H1 (cell line): ENCODE results near the gene DES. TPM values are rescaled to one million over a fixed set of nuclear protein-coding genes. Genes with fewer than 3 reads are reported as not detected.

Experiments
- CTCF ChIA-PET: fragments of 300-600 bp; sonication (Branson Sonifier 250); formaldehyde crosslinking; loops from one replicate; lab custom pipeline; 2021; ENCODE audit not compliant: partially characterized antibody; lab: Charles Lee
- POLR2A ChIA-PET: fragments of 300-600 bp; sonication (Branson Sonifier 250); formaldehyde crosslinking; loops from one replicate; lab custom pipeline; 2021; ENCODE audit warnings: inconsistent platforms; ENCODE audit not compliant: partially characterized antibody; lab: Charles Lee
- DNase-seq, 2 experiments: peaks; one replicate each; pipeline versions ENCODE4 v3.0.0 to v3.0.0-alpha.2; 2010 to 2022; ENCODE audit warnings: low spot score in 2 of 2, low read depth in 1 of 2, mixed read lengths in 1 of 2
- FAIRE-seq: peaks from 2 replicates; lab custom pipeline; 2011; peaks lifted over from hg19 to GRCh38; lab: Jason Lieb, UNC
- H2AFZ ChIP-seq: 2 replicates; pipeline ENCODE4 v1.8.1; 2012; ENCODE audit warnings: low read length, inconsistent platforms
- H2AK5ac ChIP-seq: 2 replicates; pipeline ENCODE4 v1.6.1; 2013; ENCODE audit warnings: low read depth, low read length
- H2BK120ac ChIP-seq: replicated peaks from 2 replicates; pipeline ENCODE3; 2013; ENCODE audit warnings: low read depth, low read length, inconsistent platforms
- H2BK12ac ChIP-seq: 2 replicates; pipeline ENCODE4 v1.6.1; 2013; ENCODE audit warnings: low read depth, low read length
- H2BK15ac ChIP-seq: 2 replicates; pipeline ENCODE4 v1.6.1; 2013; ENCODE audit warnings: low read length
- H2BK20ac ChIP-seq: 2 replicates; pipeline ENCODE4 v1.6.1; 2013; ENCODE audit warnings: low read length
- H2BK5ac ChIP-seq: 2 replicates; pipeline ENCODE4 v1.6.1; 2013; ENCODE audit warnings: low read depth, low read length
- H3K14ac ChIP-seq: 2 replicates; pipeline ENCODE4 v1.6.1; 2013; ENCODE audit warnings: inconsistent platforms; ENCODE audit not compliant: insufficient read length
- H3K18ac ChIP-seq: 2 replicates; pipeline ENCODE4 v1.6.1; 2013; ENCODE audit warnings: low read length; ENCODE audit errors: extremely low read depth
- H3K23ac ChIP-seq: 2 replicates; pipeline ENCODE4 v1.6.1; 2013; ENCODE audit warnings: inconsistent platforms; ENCODE audit not compliant: insufficient read length
- H3K23me2 ChIP-seq: 2 replicates; pipeline ENCODE4 v1.6.1; 2013; ENCODE audit warnings: low read depth, low read length
- H3K27ac ChIP-seq: 2 replicates; pipeline ENCODE4 v1.6.1; 2011; ENCODE audit warnings: low read depth, low read length, inconsistent platforms
- H3K27me3 ChIP-seq, 4 experiments: replicated peaks in 1 of 4; 1 replicate in 1 of 4; 2 replicates in 3 of 4; pipeline versions ENCODE4 v1.6.1 to v1.8.1; 2011 to 2013; ENCODE audit warnings: low read length in 3 of 4, mild to moderate bottlenecking in 3 of 4, inconsistent platforms in 2 of 4, mixed read lengths in 2 of 4, moderate library complexity in 1 of 4; ENCODE audit not compliant: control insufficient read depth in 3 of 4, insufficient read depth in 3 of 4; ENCODE audit errors: extremely low read depth in 1 of 4
- H3K36me3 ChIP-seq, 4 experiments: 2 replicates each; pipeline versions ENCODE4 v1.6.1 to v1.8.1; 2011 to 2013; ENCODE audit warnings: mild to moderate bottlenecking in 4 of 4, low read length in 3 of 4, moderate library complexity in 2 of 4, control low read depth in 1 of 4, inconsistent platforms in 1 of 4; ENCODE audit not compliant: insufficient read depth in 4 of 4, control insufficient read depth in 2 of 4
- H3K4ac ChIP-seq: replicated peaks from 2 replicates; pipeline ENCODE3; 2013; ENCODE audit warnings: low read length, low read depth, mixed read lengths, inconsistent platforms; ENCODE audit not compliant: insufficient read length
- H3K4me1 ChIP-seq, 4 experiments: replicated peaks in 1 of 4; 1 replicate in 1 of 4; 2 replicates in 3 of 4; pipeline versions ENCODE4 v1.6.1 to v1.8.1; 2011 to 2013; ENCODE audit warnings: low read length in 3 of 4, inconsistent platforms in 2 of 4, mixed read lengths in 1 of 4; ENCODE audit not compliant: insufficient read depth in 4 of 4, control insufficient read depth in 3 of 4
- H3K4me2 ChIP-seq, 2 experiments: 2 replicates each; pipeline versions ENCODE4 v1.6.1 to v1.8.1; 2011 to 2013; ENCODE audit warnings: low read depth in 2 of 2, low read length in 2 of 2, control low read depth in 1 of 2, inconsistent platforms in 1 of 2, mild to moderate bottlenecking in 1 of 2; ENCODE audit not compliant: insufficient read depth in 1 of 2
- H3K4me3 ChIP-seq, 4 experiments: fragments of 200-600, 300-600 bp in 1 of 4; sonication (generic), shearing (Covaris generic), sonication (Bioruptor Twin) in 1 of 4; 2 replicates each; pipeline versions ENCODE4 v1.5.1 to v1.8.1; 2011 to 2016; ENCODE audit warnings: low read length in 4 of 4, low read depth in 3 of 4, control low read depth in 2 of 4, inconsistent platforms in 2 of 4, mild to moderate bottlenecking in 2 of 4, mixed read lengths in 1 of 4, moderate library complexity in 1 of 4; ENCODE audit not compliant: insufficient read depth in 2 of 4; ENCODE audit errors: extremely low read depth in 1 of 4
- H3K56ac ChIP-seq: replicated peaks from 2 replicates; pipeline ENCODE3; 2013; ENCODE audit warnings: low read depth, mild to moderate bottlenecking, mixed read lengths, low read length, inconsistent platforms; ENCODE audit not compliant: insufficient read length
- H3K79me1 ChIP-seq: 2 replicates; pipeline ENCODE4 v1.6.1; 2013; ENCODE audit warnings: low read depth, low read length, control low read depth
- H3K79me2 ChIP-seq, 2 experiments: 2 replicates each; pipeline versions ENCODE4 v1.6.1 to v1.8.1; 2012 to 2013; ENCODE audit warnings: low read length in 2 of 2, mild to moderate bottlenecking in 2 of 2, inconsistent platforms in 1 of 2; ENCODE audit not compliant: insufficient read depth in 2 of 2, control insufficient read depth in 1 of 2
- H3K9ac ChIP-seq, 4 experiments: replicated peaks in 1 of 4; 1 replicate in 1 of 4; 2 replicates in 3 of 4; pipeline versions ENCODE4 v1.6.1 to v1.8.1; 2011 to 2013; ENCODE audit warnings: low read depth in 3 of 4, low read length in 3 of 4, control low read depth in 2 of 4, mild to moderate bottlenecking in 2 of 4, moderate library complexity in 2 of 4, inconsistent platforms in 1 of 4; ENCODE audit errors: extremely low read depth in 1 of 4
- H3K9me3 ChIP-seq, 2 experiments: 2 replicates each; pipeline versions ENCODE4 v1.6.1 to v1.8.1; 2012 to 2013; ENCODE audit warnings: mild to moderate bottlenecking in 2 of 2, moderate library complexity in 2 of 2, control low read depth in 1 of 2, inconsistent platforms in 1 of 2, low read depth in 1 of 2, low read length in 1 of 2, mixed read lengths in 1 of 2; ENCODE audit not compliant: insufficient read depth in 2 of 2
- H4K20me1 ChIP-seq, 2 experiments: replicated peaks in 1 of 2; 2 replicates each; pipeline versions ENCODE3 to v1.8.1; 2011 to 2013; ENCODE audit warnings: inconsistent platforms in 2 of 2, low read length in 2 of 2, mild to moderate bottlenecking in 1 of 2; ENCODE audit not compliant: insufficient read depth in 2 of 2, control insufficient read depth in 1 of 2
- H4K5ac ChIP-seq: 2 replicates; pipeline ENCODE4 v1.6.1; 2013; ENCODE audit warnings: low read length, low read depth, mixed read lengths, inconsistent platforms; ENCODE audit not compliant: insufficient read length
- H4K8ac ChIP-seq: 2 replicates; pipeline ENCODE4 v1.8.0; 2013; ENCODE audit warnings: mild to moderate bottlenecking, moderate library complexity, low read length, inconsistent platforms; ENCODE audit not compliant: insufficient read depth; ENCODE audit errors: extremely low read depth
- H4K91ac ChIP-seq: replicated peaks from 2 replicates; pipeline ENCODE3; 2013; ENCODE audit warnings: low read length, mixed read lengths, inconsistent platforms; ENCODE audit not compliant: insufficient read length
- BCL11A ChIP-seq, 2 experiments: IDR thresholded peaks; one replicate each; pipeline ENCODE4 v1.6.1; 2011; ENCODE audit warnings: low read depth in 2 of 2, low read length in 2 of 2, mild to moderate bottlenecking in 2 of 2
- CBX5 ChIP-seq: fragments of 300-800, 300-1000 bp; sonication (generic); IDR thresholded peaks from 2 replicates; pipeline ENCODE4 v1.7.1; 2016; ENCODE audit warnings: antibody characterized with exemption, low read length, low read depth
- EZH2 ChIP-seq: fragments of 200-600 bp; sonication (generic); IDR thresholded peaks from 2 replicates; pipeline ENCODE4 v1.7.1; 2012; ENCODE audit warnings: low read depth, mild to moderate bottlenecking, moderate library complexity, low read length, inconsistent platforms; ENCODE audit not compliant: severe bottlenecking
- JUN ChIP-seq: IDR thresholded peaks from 2 replicates; pipeline ENCODE4 v1.6.1; 2011; ENCODE audit warnings: low read depth, mild to moderate bottlenecking, improper control_type of control experiment, low read length
- KDM5A ChIP-seq: fragments of 200-600 bp; IDR thresholded peaks from 2 replicates; pipeline ENCODE4 v1.7.1; 2012; ENCODE audit warnings: mild to moderate bottlenecking, low read length, inconsistent platforms, mixed read lengths
- PHF8 ChIP-seq: fragments of 200-600 bp; sonication (generic); conservative IDR thresholded peaks from 2 replicates; pipeline ENCODE4 v1.7.1; 2012; ENCODE audit warnings: low read depth, mild to moderate bottlenecking, inconsistent platforms, low read length, moderate library complexity
- RNF2 ChIP-seq: fragments of 200-900, 300-1000 bp; sonication (generic); IDR thresholded peaks from 2 replicates; pipeline ENCODE4 v1.7.1; 2016; ENCODE audit warnings: borderline replicate concordance, low read depth, mild to moderate bottlenecking, antibody characterized with exemption, low read length; ENCODE audit not compliant: poor library complexity, severe bottlenecking; ENCODE audit errors: missing control alignments
- SP2 ChIP-seq: IDR thresholded peaks from 2 replicates; pipeline ENCODE4 v1.6.1; 2012; ENCODE audit warnings: mild to moderate bottlenecking, low read length, inconsistent platforms
- TAF7 ChIP-seq: optimal IDR thresholded peaks from 2 replicates; pipeline ENCODE3; 2011; ENCODE audit warnings: low read depth, mild to moderate bottlenecking, inconsistent platforms, low read length, moderate library complexity, borderline replicate concordance
- USF2 ChIP-seq: IDR thresholded peaks from 2 replicates; pipeline ENCODE4 v1.6.1; 2011; ENCODE audit warnings: low read length, improper control_type of control experiment
- polyA plus RNA-seq, 7 experiments: library from polyadenylated mRNA; depleted of rRNA in 3 of 7; stranded (reverse) in 5 of 7; unstranded in 2 of 7; fragments of >200 nt in 5 of 7; fragments of 200-250 nt in 2 of 7; gene quantifications; 1 replicate in 5 of 7; 2 replicates in 1 of 7; 4 replicates in 1 of 7; pipeline versions ENCODE4 v1.2.1 to v1.2.3, GENCODE V29; 2011 to 2013; ENCODE audit warnings: missing spikeins in 2 of 7, mixed read lengths in 2 of 7
- total RNA-seq: library from RNA; stranded (reverse); fragmentation: NEBNext Ultra II Directional; extraction: Animal tissue kit (Norgen Biotek cat#: 25700); gene quantifications from 2 replicates; pipeline ENCODE4 v1.2.1, GENCODE V29; 2021

The DES gene
- total and polyA plus RNA-seq, 2 of the 8 experiments (the other 6 are each of a cell fraction or from before 2014, with no cell fraction given), result 1.8 to 4.3 TPM

GRCh38 chr2:219428469-219428868 is 10.3 kb downstream of the DES start:
- no peak overlapping the region for H4K91ac ChIP-seq
- no peak overlapping the region for H4K5ac ChIP-seq
- H3K4me2 ChIP-seq, result no peak overlapping the region
- no peak overlapping the region for H2BK5ac ChIP-seq
- H3K79me1 ChIP-seq, result no peaks in the 10 kb centered on the region
- H3K4me3 ChIP-seq, result no peak overlapping the region
- H3K36me3 ChIP-seq, result no peaks in the 10 kb centered on the region
- no peak overlapping the region for H3K14ac ChIP-seq
- H3K27me3 ChIP-seq, result 0 out of 7 replicates have a peak, but pooled peaks cover 0 to 3% (median 2%) of the 10 kb centered on the region in 4 experiments
- H3K23ac ChIP-seq, result no peak overlapping the region
- ChIA-PET CTCF (interaction anchor here (1.1 to 88.6 kb wide), 4 partner anchors 9 to 61 kb away, joined by 5 to 7248 read pairs (median 51); partner anchors contain the start of genes ASIC4, CHPF, DES and GMPPA), POLR2A (interaction anchor here (1.2 kb wide), 1 partner anchor 20 kb away, joined by 3 read pairs; no protein-coding TSS in a partner anchor)
- no peak overlapping the region for H2AK5ac ChIP-seq
- no peaks in the 10 kb centered on the region for H3K9me3 ChIP-seq
- H3K56ac ChIP-seq, result no peak overlapping the region
- H3K79me2 ChIP-seq, result no peaks in the 10 kb centered on the region
- no peak for FAIRE-seq
- H2BK15ac ChIP-seq, result no peak overlapping the region
- no peak overlapping the region for H2AFZ ChIP-seq
- H2BK12ac ChIP-seq, result no peak overlapping the region
- DNase-seq, result no peak
- H3K4me1 ChIP-seq, result no peaks in the 10 kb centered on the region
- H2BK120ac ChIP-seq, result no peak overlapping the region
- H4K20me1 ChIP-seq, result no peaks in the 10 kb centered on the region
- no peak overlapping the region for H3K27ac ChIP-seq
- H3K4ac ChIP-seq, result no peak overlapping the region
- H3K18ac ChIP-seq, result no peak overlapping the region
- no peak overlapping the region for H2BK20ac ChIP-seq
- H4K8ac ChIP-seq, result no peak overlapping the region
- no peak overlapping the region for H3K9ac ChIP-seq
- H3K23me2 ChIP-seq, result no peaks in the 10 kb centered on the region
- TF ChIP-seq TAF7 (no peak), JUN (no peak), USF2 (no peak), EZH2 (no peak), BCL11A (IDR thresholded peaks at IDR 0.05; ENCODE audit: low read depth in 2 of 2, low read length in 2 of 2) (no peak), SP2 (no peak), PHF8 (no peak), CBX5 (no peak), KDM5A (no peak), RNF2 (no peak)
